ENCODE measurements around the gene WBP4.

- no peak for TF ChIP-seq CTCF (IDR thresholded peaks at IDR 0.05; ENCODE audit: insufficient read depth, low read length)
- no peak for TF ChIP-seq GABPA (IDR thresholded peaks at IDR 0.05; ENCODE audit: low read depth)
These were observed at the start of gene WBP4 for GRCh38 chr13:41061075-41061913.
